NCI-H345 treated with DMSO at 0.1 percent for 48 hours (cell line): ENCODE data around the gene FBXL17.

ENCODE experiments used
- DNase-seq: peaks from one replicate; lab custom pipeline; 2025; ENCODE audit not compliant: unreplicated experiment; lab: John Stamatoyannopoulos, UW

FBXL17 gene

DNA sequence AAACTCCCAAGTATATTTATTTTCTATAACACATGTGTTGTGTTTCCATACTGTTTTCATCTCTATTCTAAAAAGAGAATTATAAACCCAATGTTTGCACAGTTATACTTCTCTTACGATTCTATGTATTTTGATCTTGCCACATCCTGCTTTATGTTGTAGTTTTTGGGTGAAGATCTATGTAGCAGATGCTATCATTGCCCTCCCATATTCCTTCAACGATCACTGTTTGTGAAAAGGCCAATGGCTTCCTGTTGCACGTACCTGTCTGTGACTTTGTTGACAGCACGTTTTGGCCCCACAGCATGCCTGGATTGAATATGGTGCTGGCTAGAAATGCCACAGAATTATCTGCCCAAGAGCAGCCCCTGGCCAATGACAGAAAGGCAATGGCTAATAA is 456.7 kb downstream of the FBXL17 start:
- no peak for DNase-seq

DNA sequence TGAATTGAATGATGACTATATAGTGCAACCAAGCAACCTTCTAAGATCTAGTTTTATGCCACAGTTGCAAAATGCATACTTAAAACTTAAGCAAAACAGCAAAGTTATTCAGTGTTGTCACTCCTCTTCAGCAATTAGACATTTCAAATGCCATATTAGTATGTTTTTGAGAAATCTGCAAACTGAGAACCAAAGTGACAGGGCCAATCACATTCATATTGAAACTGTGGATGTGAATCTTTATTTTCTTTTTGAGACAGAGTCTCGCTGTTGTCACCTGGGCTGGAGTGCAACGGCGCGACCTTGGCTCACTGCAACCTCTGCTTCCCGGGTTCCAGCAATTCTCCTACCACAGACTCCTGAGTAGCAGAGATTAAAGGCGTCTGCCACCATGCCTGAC is 461.9 kb downstream of the FBXL17 start:
- DNase-seq: no peak

DNA sequence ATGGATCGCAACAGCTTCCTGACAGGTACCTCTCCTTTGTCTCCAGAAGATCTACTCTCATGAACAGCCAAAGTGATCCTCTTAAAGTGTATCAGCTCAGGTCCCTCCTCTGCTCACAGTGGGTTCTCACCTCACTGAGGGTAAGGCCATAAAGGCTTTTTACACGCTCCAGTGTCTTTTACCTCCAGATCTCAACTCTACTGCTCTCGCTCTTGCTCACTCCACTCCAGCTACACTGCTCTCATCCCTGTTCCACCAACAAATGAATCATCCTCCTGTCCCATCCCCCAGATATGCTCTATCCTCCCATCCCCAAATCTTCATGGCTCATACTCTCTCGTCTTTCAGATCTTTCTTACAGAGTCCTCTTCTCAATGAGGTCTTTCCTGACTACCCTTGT is 462.5 kb downstream of the FBXL17 start:
- DNase-seq: no peak

DNA sequence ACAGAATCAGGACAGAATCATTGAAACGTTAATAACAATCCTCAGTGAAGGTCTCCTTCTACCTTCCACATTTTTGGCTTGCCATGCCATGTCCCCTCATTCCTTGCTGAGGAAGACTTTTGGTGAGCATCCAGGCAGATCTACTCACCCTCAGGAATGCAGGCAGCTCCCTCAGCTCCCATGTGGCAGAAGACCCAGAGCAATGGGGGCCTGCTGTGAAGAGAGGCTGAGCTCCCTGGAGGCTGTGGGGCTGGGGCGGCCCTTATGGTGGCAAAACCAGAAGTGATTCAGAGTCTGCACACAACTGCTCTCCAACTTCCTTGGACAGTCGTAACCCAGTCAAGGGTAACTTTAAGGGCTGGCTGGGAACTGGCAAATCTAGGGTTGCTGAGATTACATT is 463.9 kb downstream of the FBXL17 start:
- no peak for DNase-seq

DNA sequence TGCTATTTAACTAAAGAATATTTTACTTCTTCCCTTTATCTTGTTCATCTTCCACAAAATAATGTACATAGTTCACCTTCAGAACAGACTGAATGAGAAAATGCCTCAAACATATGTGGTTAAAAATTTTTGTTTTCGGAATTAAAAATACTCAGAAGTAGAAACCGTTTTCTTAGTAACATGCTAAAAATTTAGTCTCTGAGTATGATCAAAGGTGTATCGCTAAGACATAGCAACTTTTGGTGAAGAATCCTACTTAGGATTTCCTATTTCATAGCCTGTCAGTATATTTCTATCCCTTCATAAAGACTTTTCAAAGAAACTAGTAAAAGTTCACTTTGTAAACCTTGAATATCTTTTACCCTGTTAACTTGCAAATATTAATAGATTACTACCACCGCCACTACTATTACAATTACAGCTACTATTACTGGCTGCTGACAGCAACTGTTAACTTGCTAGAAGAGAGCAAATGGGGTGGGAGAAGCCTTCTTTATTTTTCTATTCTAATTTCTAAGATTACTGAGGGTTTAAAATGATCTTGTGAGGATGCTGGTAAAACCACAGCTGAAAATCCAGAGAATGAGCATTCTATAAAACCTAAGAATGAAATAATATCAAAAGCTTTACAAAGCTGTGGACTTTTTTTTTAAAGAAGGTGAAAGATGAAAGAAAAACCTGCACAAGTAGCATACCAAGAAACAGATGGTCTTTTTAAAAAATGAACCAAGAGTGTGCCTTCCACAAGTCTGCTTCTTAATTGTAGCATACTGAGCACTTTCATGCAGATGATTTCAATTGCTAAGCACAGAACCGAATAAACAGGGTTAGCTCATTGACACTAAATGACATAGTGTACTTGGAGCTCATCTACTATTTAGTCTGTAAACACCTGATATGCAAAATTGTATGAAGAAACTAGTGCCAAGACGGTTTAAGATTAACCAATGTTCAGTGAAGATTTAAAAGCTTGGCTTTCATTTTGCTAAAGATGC is 464.9 kb downstream of the FBXL17 start:
- no peak for DNase-seq

DNA sequence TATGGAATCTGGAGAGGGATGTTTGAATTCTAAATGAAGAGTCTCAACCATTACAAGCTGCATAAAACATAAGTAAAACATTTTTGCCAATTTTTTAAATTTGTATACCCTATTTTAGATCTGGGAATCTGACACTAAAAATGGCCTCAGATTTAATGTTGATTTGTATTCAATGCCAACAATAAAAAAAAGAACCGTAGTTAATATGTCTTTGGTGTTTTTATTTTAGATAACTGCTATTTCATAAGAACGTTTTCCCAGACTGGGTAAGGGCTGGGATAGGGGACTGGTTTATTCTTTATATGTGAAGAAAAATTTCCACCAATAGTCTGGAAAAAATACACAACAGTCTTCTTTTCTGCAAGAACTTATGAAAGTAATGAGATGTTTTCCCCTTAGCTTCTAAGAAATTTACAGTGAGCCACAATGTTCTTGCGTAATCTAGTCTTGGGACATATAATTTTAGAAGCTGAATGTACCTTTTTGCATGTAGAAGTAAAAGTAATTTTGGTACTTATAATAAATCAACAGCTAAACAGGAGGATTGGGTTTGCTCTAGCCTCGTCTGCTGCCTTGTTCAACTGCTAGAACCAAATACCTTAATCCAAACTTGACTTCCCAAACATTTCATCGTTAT is 466.6 kb downstream of the FBXL17 start:
- no peak for DNase-seq

DNA sequence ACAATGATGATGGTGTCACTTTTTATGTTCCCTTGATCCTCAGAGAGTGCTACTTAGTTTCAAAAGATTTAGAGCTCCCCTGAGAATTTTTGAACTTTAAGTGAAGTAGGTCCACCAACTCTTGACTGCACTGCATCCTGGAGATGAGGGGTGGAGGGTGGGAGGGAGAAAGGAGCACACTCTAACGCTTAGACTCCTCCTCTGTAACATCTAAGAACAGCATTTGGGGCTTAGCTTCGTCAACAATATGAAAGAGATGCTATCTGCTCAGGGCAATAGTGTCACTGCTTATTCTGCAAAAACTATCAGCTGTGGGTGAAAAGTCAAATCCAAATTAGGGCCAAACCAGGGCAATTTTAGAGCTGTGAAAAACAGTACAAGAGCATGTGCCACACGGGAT is 468.4 kb downstream of the FBXL17 start:
- DNase-seq: no peak

DNA sequence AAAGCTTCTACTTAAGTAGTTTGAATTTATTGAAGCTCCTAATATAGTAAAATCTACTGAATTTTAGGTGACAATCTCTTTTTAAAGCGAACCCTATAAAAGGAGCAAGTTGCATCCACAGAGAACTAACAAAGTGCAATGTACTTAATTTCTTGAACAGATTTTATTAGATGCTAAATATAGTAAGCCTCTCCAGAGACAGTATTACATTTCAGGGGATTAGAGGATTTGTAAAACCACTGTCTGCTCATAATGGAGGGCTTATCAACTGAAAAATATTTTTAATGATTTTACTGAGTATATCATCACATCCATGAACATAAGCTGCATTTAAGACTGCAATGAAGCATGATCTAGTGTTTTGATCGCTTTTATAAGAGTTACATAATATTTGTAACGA is 481.2 kb downstream of the FBXL17 start:
- DNase-seq: no peak

DNA sequence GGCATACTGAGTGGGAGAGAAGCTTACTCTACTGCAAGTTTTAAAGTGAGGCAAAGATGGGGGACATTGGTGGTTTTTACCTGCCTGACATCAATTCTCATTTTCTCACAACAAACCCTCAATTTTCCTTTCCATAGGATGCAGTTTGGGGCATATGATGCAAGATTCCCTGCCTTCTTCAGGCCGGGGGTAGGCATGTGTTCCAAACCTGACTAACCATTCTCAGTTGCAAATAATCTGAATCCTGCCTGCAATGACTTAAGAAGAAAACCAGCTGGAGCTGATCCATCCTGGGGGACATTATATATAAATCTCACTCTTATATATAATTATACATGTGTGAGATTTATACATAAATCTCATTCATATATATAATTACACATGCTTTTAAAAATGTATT is 487.5 kb downstream of the FBXL17 start:
- DNase-seq: no peak

DNA sequence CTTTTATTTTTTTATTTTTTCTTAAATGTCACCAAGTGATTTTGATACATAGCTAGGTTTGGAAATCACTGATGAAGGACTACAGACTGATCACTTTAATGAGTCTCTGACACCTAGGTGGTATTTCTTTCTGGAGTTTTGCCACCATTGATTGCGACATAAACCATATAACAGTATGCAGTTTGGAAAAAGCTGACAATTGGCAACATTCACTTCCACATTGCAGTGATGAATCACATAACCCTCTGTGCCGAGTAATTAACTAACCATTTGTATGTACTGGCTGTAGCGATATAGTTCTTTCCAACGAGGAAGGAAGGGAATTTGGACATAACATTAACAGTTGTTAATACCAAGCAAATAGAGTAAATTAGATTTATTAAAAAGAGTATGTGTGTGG is 488.3 kb downstream of the FBXL17 start:
- no peak for DNase-seq

DNA sequence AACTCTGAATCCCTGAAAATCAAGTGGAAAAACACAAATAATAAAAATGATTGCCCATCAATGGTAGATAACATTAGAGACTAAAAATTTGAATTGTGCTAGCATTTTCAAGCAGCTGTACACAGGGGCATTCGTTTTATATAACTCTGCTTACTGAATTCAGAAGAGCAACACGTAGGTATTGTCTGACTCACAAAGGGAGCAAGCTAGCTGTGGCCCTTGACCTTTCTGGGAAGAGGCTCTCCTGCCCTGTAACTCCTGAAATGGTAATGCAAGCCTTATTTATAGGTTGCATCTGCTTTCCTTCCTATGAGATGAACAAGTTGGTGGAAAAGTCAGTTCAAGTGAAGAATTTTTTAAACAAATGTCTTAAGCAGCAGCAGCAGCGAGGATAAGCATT is 492.5 kb downstream of the FBXL17 start:
- no peak for DNase-seq

DNA sequence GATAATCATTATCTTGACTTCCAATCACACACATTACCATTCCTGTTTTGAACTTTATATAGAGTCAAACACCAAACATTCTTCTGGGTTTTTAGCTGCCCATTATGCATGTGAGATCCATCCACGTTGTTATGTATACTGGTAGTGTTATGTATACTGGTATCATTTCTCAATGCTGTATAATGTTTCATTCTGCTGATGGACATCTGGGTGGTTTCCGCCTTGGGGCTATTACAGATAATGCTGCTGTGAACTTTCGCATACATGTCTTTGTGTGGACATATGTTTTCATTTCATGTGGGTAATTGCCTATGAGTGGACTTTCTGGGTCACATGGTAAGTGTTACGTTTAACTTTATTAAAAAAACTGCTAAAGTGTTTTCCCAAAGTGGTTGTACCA is 493.4 kb downstream of the FBXL17 start:
- no peak for DNase-seq

DNA sequence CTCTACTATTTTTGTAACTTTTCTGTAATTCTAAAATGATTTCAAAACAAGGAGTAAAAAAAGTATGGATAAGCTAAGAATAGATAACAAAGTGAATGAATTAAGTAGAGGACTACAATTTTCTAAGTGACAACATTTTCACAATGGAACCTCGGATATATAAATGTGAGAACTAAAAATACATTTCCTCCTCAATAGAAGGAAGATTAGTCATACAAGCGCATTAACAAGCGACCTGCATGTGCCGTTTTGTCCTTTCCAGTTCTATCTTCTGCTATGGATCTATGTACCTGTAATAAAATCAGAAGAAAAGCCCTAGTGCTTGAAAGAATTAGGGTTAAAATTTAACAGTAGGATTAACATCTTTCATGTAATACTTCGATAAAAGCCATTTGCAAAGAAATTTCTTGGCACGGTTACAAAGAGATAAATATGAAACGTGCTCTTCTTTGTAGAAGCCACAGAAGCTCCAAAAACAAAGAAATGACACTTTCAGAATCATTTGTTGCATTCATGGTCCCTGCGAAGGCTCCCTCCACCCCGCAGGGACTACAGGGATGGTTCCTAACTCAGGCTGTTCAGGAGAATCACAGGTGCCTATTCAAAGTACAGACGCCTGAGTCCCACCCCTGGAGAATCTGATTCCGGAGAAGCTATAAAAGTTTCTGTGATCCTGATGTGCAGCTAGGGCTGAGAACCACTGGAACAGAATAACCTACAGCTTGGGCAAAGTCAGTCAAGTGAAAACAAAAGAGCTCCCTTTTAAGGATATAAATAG is 494.5 kb downstream of the FBXL17 start:
- DNase-seq: no peak

DNA sequence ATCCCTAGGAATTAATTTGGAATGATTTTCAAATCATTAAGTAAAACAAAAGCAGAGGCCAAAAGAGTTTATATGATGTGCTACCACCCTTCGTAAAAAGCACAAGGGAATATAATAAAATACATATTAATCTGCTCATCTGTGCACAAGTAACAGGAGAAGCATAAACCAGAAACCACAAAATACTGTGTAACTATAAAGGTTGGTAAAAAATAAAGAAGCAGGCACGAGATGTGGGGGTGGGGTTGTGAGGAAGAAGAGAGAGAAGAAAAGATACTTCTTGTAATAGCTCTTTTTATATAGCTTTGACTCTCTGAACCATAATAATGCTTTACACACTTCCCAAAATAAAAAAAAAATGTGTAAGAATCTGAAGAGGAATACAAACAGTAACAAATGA is 496.3 kb downstream of the FBXL17 start:
- DNase-seq: no peak

DNA sequence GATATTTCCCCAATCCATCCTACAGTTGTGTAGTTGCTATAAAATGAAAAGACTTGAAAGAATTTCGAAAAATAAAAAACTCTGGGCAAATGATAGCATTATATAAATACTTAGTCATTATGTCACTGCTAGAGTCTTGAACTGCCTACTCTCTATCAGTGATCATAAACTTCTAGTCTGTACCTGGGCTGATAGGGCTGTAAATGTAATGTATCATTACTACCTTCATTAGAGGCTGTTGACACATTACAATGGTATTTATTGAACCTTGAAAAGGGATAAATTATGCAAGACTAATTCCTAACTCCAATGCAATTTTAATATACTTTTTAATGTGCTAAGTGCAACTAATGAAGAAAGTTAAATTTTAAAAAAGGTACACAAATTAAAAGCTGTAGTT is 497.0 kb downstream of the FBXL17 start:
- DNase-seq: no peak

DNA sequence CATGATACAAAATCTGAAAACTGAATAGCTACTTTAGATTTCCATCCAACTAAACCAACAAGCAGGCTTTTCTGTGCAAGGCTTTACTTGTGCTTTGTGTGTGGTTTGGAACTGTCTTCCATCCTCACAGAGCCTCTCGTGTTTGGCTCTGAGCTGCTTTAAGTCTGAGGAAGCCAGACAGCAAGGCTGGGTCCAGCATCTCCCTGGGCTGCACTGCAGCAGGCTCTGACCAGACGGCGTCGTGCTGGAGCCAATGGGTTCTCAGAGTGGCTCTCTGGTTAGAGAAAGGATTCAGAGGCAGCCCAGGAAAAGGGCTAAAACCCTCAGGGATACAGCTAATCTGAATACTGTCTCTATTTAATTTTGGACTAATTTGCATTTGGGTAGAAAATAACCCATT is 503.2 kb downstream of the FBXL17 start:
- DNase-seq: no peak

DNA sequence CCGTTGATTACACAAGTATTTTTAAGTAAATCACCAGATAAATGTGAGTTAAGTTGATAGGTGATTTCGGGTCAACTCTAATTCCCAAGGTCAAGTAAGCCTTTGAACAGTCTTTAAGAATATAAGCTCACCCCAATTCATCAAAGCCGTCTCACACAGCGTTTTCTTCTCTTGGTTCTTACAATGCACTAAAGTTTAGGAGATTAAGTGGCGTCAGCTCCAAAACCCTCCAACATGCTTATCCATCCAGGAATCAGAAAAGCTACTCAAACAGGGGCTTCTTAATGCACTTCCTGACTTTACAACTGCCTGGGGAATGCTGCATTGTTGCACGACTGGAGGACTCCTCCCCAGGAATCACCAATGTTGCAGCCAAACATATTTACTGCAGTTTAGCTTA is 505.0 kb downstream of the FBXL17 start:
- no peak for DNase-seq

DNA sequence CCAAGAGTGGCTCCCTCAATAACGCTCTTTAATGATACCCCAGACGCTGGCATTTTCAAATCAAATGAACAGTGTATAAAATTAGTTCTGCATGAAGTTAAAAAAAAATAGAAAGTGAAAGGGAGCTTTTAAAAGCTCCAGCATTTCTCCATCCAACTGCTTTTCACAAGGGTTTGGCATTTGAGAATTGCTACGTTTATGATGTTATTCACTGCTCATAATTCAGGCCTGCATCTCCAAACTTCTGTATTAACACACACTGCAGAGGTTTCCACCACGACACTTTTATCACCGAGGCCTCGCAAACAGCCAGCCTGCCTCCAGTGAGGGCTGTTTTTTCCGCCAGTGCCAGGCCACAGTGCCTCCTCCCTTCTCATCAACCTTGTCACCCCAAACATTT is 505.6 kb downstream of the FBXL17 start:
- no peak for DNase-seq

DNA sequence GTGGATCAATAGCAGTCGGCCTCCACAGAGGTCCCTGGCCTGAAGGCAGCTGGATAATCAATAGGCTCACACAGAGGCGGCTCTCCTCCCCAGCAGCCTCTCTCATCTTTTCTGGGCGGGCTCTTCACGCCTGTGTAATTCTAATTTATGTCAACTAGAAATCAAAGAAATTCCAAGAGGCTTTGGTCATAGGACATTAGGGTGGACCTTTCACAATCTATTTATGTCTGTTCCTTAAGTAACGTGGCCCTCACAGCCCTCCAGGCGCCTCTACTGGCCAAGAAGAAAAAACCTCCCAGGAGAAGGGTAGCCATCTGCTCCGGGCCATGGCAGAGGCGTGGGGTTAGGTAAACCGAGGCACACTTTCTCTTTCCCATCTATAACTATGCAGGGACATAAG is 506.1 kb downstream of the FBXL17 start:
- DNase-seq: no peak

DNA sequence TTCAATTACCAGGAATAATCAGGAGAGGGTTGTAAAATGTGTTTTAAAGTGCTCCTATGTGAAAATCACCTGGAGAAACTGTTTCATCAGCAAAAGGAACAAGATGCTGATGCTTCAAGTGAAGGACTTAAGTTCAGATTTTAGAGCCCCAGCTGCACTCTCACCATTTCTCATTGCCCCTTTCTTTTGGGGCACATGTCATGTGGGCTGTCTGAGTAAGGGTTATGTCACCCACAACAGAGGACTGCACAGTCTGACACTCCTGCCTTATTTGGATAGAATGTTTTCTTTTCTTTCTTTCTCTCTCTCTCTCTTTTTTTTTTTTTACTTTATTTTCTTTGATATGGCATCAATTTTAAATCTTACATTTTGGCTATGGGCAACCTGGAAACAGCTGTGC is 507.1 kb downstream of the FBXL17 start:
- DNase-seq: no peak

DNA sequence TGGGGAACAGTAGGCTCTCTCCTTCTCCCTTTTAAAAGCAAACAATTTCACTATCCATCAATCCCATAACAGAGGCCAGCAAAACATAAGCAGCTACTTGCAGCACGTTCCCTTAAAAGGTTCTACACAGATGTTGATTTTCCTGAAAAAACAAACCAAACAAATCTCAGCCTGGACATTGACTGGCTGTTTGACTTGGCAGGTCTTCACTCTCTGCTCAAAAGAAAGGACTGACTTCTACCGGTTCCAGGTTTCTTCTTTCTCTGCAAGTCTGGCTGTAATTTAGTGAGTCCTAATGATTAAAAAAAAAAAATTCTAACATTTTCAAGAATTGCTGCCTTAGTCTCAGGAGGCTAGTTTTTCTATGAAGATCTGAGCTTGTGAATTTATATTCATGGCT is 508.0 kb downstream of the FBXL17 start:
- no peak for DNase-seq

DNA sequence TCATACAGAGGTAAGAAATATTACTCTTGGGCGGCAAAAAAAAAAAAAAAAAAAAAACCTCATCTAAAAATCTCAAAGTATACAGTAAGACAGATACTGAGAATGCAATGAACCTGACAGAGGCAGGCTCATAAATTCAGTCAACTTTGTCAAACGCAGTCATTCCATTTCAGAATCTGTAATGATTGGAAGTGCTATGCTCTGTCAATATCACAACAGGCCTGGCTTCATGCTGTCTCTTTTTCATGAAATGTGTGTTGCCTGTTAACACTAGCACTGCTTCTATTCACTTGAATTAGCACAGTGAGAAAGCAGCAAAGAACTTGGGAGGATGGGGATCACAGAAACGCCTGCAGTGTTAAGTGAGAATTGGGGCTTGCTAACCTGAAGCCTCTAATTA is 510.9 kb downstream of the FBXL17 start:
- no peak for DNase-seq
